Panc1 (cell line): ENCODE results near the gene PHTF1. TPM values are rescaled to one million over a fixed set of nuclear protein-coding genes. Genes with fewer than 3 reads are reported as not detected.

Experiments
- ATAC-seq: fragments of 200-7000 bp; cut with Tn5 transposase; 2 replicates; pipeline ENCODE4 v1.9.1; 2020; ENCODE audit warnings: mild to moderate bottlenecking, moderate library complexity
- BruUV-seq: library from RNA; stranded (reverse); fragments of 400-500 nt; replicated peaks from 2 replicates; lab custom pipeline; 2021; lab: Mats Ljungman, UMichigan
- CTCF ChIA-PET: fragments of 300-600 bp; sonication (Branson Sonifier 250); formaldehyde crosslinking; loops from one replicate; lab custom pipeline; 2022; ENCODE audit warnings: antibody characterized with exemption; lab: Charles Lee
- POLR2A ChIA-PET: fragments of 300-600 bp; sonication (Branson Sonifier 250); formaldehyde crosslinking; loops from one replicate; lab custom pipeline; 2022; ENCODE audit warnings: antibody characterized with exemption; lab: Charles Lee
- DNase-seq: peaks from one replicate; pipeline ENCODE4 v3.0.0-alpha.2; 2010; ENCODE audit warnings: low read depth, low spot score
- H3K27ac ChIP-seq: 2 replicates; pipeline ENCODE4 v1.5.1; 2011; ENCODE audit warnings: mild to moderate bottlenecking, low read length, inconsistent platforms
- H3K27me3 ChIP-seq: fragments of 200-500 bp; sonication (Bioruptor generic); 2 replicates; pipeline ENCODE4 v1.6.0; 2014; ENCODE audit warnings: low read length, inconsistent platforms; ENCODE audit not compliant: control insufficient read depth, insufficient read depth
- H3K36me3 ChIP-seq: fragments of 200-500 bp; sonication (Bioruptor generic); 2 replicates; pipeline ENCODE4 v1.5.1; 2014; ENCODE audit warnings: inconsistent platforms, mild to moderate bottlenecking, low read length, moderate library complexity; ENCODE audit not compliant: control insufficient read depth, insufficient read depth
- H3K4me1 ChIP-seq: 2 replicates; pipeline ENCODE4 v1.5.1; 2011; ENCODE audit warnings: inconsistent platforms, mild to moderate bottlenecking, low read length, moderate library complexity; ENCODE audit not compliant: control insufficient read depth, insufficient read depth
- H3K4me3 ChIP-seq, 2 experiments: 2 replicates each; pipeline ENCODE4 v1.5.1; 2011 to 2012; ENCODE audit warnings: low read depth in 2 of 2, low read length in 2 of 2, mild to moderate bottlenecking in 2 of 2, inconsistent platforms in 1 of 2, moderate library complexity in 1 of 2
- H3K9me3 ChIP-seq: fragments of 200-500 bp; sonication (Bioruptor generic); 2 replicates; pipeline ENCODE4 v1.5.1; 2014; ENCODE audit warnings: low read depth, mild to moderate bottlenecking, inconsistent platforms, low read length, moderate library complexity; ENCODE audit not compliant: control insufficient read depth, insufficient read depth
- CTCF ChIP-seq: fragments of 450-650 bp; IDR thresholded peaks from 2 replicates; pipeline ENCODE4 v1.5.1; 2017; ENCODE audit warnings: mild to moderate bottlenecking
- POLR2AphosphoS5 ChIP-seq: IDR thresholded peaks from 2 replicates; pipeline ENCODE4 v1.6.1; 2012; ENCODE audit warnings: mild to moderate bottlenecking, low read depth, low read length, moderate library complexity
- REST ChIP-seq, 2 experiments: IDR thresholded peaks; 2 replicates each; pipeline ENCODE4 v1.6.1; 2011 to 2012; ENCODE audit warnings: low read depth in 2 of 2, control low read depth in 1 of 2, low read length in 1 of 2, mild to moderate bottlenecking in 1 of 2, moderate library complexity in 1 of 2; ENCODE audit not compliant: insufficient read depth in 1 of 2
- TCF7L2 ChIP-seq: IDR thresholded peaks from 2 replicates; pipeline ENCODE4 v1.6.1; 2011; ENCODE audit warnings: mild to moderate bottlenecking, low read depth, low read length, inconsistent platforms
- in situ Hi-C: cut with HindIII; loops from 2 replicates; pipeline ENCODE4 v1.10.0; 2016; ENCODE audit warnings: low sequenced_read_pairs, low pct_unique_long_range_greater_than_20kb
- intact Hi-C: fragments of 100-400 bp; cut with micrococcal nuclease; formaldehyde crosslinking; loops from one replicate; pipeline ENCODE4 v1.10.0; 2022; ENCODE audit not compliant: unreplicated experiment
- total RNA-seq: library from RNA; stranded (reverse); gene quantifications from one replicate; pipeline ENCODE4 v1.2.1, GENCODE V29; 2021; ENCODE audit not compliant: unreplicated experiment

Gene PHTF1
- total RNA-seq, 1 experiment from 2014 or later, result 32.0 TPM

GRCh38 chr1:113751516-113751915 lies 7.8 kb downstream of the PHTF1 start:
- no peak overlapping the region for H3K4me3 ChIP-seq
- in situ Hi-C loops, result no loop called here
- TF ChIP-seq CTCF (no peak), REST (IDR thresholded peaks at IDR 0.05; ENCODE audit: insufficient read depth in 1 of 2, low read depth in 2 of 2, low read length in 1 of 2) (no peak)
- CTCF ChIA-PET, result no interaction called here
- ATAC-seq (no peak), DNase-seq (no peak)
- H3K27ac ChIP-seq, result no peak overlapping the region
- POLR2A ChIA-PET, result no interaction called here
- intact Hi-C loops, result no loop called here
- H3K4me1 ChIP-seq, result no peaks in the 10 kb centered on the region
- no peaks in the 10 kb centered on the region for H3K9me3 ChIP-seq
- no peaks in the 10 kb centered on the region for H3K27me3 ChIP-seq
- H3K36me3 ChIP-seq, result peaks cover 9% of the 10 kb centered on the region; the same call in 1 of the 2 replicates
- BruUV-seq, result no TSS peak

GRCh38 chr1:113751114-113751513 lies 8.2 kb downstream of the PHTF1 start:
- Histone ChIP-seq H3K4me3 (no peak overlapping the region), H3K4me1 (no peaks in the 10 kb centered on the region), H3K36me3 (peaks cover 9% of the 10 kb centered on the region; the same call in 1 of the 2 replicates), H3K27ac (no peak overlapping the region), H3K27me3 (no peaks in the 10 kb centered on the region), H3K9me3 (no peaks in the 10 kb centered on the region)
- TF ChIP-seq POLR2AphosphoS5 (no peak), CTCF (no peak), TCF7L2 (no peak)
- in situ Hi-C loops, result no loop called here
- BruUV-seq, result no TSS peak
- intact Hi-C loops, result no loop called here
- DNase-seq, result no peak
- CTCF ChIA-PET, result no interaction called here
- ATAC-seq, result no peak
- POLR2A ChIA-PET, result no interaction called here

GRCh38 chr1:113749402-113749801 lies 9.9 kb downstream of the PHTF1 start:
- no TSS peak for BruUV-seq
- no peak for ATAC-seq
- Histone ChIP-seq H3K36me3 (peaks cover 4% of the 10 kb centered on the region; the same call in 1 of the 2 replicates), H3K9me3 (no peaks in the 10 kb centered on the region), H3K4me1 (no peaks in the 10 kb centered on the region), H3K27me3 (no peaks in the 10 kb centered on the region), H3K27ac (no peak overlapping the region), H3K4me3 (no peak overlapping the region)
- POLR2A ChIA-PET, result interaction anchor here (0.7 kb wide), 1 partner anchor 510 kb away, joined by 4 read pairs; no protein-coding TSS in a partner anchor
- in situ Hi-C loops, result no loop called here
- intact Hi-C loops, result no loop called here
- CTCF ChIA-PET, result no interaction called here
- TF ChIP-seq TCF7L2, result no peak
- no peak for DNase-seq
